Vagina (tissue), 2 donors: ENCODE data around the gene SMG6. TPM values are rescaled to one million over a fixed set of nuclear protein-coding genes. Genes with fewer than 3 reads are reported as not detected.
A peak's percentile ranks its signal among the peaks of the same experiment; 100 is the strongest.

Experiments used
- DNase-seq, 2 donors: peaks; one replicate each; pipeline ENCODE4 v3.0.0-alpha.2; 2017; ENCODE audit errors: extremely low spot score in 2 of 2
- H3K27ac ChIP-seq: fragments of 200-600 bp; sonication (generic); one replicate; pipeline ENCODE4 v1.5.1; 2019
- H3K27me3 ChIP-seq: fragments of 200-600 bp; sonication (generic); one replicate; pipeline ENCODE4 v1.5.1; 2019
- H3K36me3 ChIP-seq, 2 donors: fragments of 200-600 bp; sonication (generic); one replicate each; pipeline ENCODE4 v1.5.1; 2017 to 2019
- H3K4me1 ChIP-seq: fragments of 200-600 bp; sonication (generic); one replicate; pipeline ENCODE4 v1.5.1; 2019
- H3K4me3 ChIP-seq, 2 donors: fragments of 200-600 bp; sonication (generic); 1 replicate in 1 of 2; 2 replicates in 1 of 2; pipeline ENCODE4 v1.5.1; 2016 to 2019
- H3K9me3 ChIP-seq: fragments of 200-600 bp; sonication (generic); one replicate; pipeline ENCODE4 v1.5.1; 2019
- POLR2A ChIP-seq, 2 donors: fragments of 450-650 bp; IDR thresholded peaks; one replicate each; pipeline ENCODE4 v1.6.1; 2017; ENCODE audit warnings: antibody characterized with exemption in 2 of 2, mild to moderate bottlenecking in 2 of 2, moderate library complexity in 2 of 2
- POLR2AphosphoS5 ChIP-seq, 2 donors: sonication (generic); formaldehyde crosslinking; IDR thresholded peaks; one replicate each; pipeline ENCODE4 v1.9.0; 2017; ENCODE audit warnings: antibody characterized with exemption in 2 of 2, mild to moderate bottlenecking in 2 of 2, low read depth in 1 of 2; ENCODE audit not compliant: insufficient read depth in 1 of 2
- intact Hi-C: fragments of 100-400 bp; cut with DNase I; formaldehyde crosslinking; loops from one replicate; pipeline ENCODE4 v1.15.1; 2023
- total RNA-seq: library from RNA; depleted of rRNA; stranded (reverse); fragments of >200 nt; gene quantifications from one replicate; pipeline ENCODE4 v1.2.3, GENCODE V29; 2016
- TF ChIP-seq, protein P1 (sequence below), 3 experiments: fragments of 450-650 bp in 2 of 3; fragments of 200-600 bp in 1 of 3; sonication (generic) in 1 of 3; IDR thresholded peaks; one replicate each; pipeline ENCODE4 v1.5.1; 2017 to 2019; ENCODE audit warnings: antibody characterized with exemption in 3 of 3, mild to moderate bottlenecking in 2 of 3, moderate library complexity in 2 of 3

SMG6 gene
- total RNA-seq, 1 donor from 2014 or later, result 46.2 TPM

DNA sequence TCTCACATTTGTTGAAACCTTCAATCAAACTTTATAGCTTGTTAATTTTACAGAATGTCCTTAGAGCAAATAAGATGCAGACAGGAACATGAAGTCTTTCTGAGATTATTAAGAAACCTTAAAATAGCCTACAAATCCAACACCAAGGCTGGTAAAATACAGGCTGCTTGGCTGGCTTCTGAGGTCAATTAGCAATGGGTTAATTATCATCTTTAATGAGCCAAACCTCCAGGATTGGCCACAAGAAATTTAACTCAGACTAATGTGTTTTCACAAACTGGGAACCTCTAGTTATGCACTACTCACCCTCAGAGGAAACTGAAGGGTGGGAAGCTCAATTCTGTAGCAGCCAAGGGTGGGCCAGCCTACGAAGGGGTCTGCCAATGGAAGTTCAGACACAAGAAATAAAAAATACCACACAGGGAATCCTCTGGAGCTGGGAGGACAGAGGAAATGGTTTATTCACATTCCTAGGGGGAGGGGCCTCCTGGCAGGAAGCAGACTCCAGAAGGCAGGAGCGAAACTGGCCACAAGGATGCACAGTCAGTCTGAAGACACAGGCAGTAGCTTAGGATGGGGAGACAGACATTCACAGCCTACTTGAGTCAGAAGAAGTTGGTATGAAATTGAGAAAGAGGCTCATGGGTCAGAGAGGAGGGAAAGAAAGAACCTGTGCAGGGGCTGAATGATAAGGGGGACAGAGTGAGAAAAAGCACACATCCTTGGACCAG, 212.6 kb downstream of the SMG6 start:
- intact Hi-C loops, result loop anchor here (2.0 kb wide), 1 partner anchor 34 kb away; no protein-coding TSS in a partner anchor
- H3K4me1 ChIP-seq, result peaks cover 71% of the 10 kb centered on the region
- peak in 1 of 2 donors; percentile 89 for DNase-seq

DNA sequence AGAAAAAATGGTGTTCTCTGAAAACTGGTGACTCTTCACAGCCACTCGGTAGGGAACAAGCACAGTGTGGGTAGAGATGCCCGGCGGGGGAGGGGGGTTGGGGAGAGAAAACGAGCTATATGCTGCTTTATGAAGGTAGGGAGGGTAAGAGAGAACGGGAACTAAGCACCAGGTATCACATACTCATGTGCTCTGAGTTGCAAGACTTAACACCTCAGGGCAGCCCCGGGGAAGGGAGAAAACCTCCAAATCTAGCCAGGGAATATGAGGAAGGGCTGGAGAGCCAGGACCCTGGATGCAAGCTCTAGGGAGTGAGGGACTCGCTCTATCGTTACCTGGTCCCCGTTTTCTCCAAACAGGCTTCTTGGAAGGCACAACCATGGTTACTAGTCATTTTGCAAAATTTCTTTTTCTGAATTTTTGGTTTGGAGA, 213.4 kb downstream of the SMG6 start:
- Histone ChIP-seq H3K4me1 (peaks cover 72% of the 10 kb centered on the region), H3K4me3 (peak overlapping the region; percentile 32 to 40), H3K36me3 (no peaks in the 10 kb centered on the region), H3K9me3 (no peaks in the 10 kb centered on the region), H3K27ac (peak overlapping the region; percentile 92), H3K27me3 (no peaks in the 10 kb centered on the region)
- DNase-seq, result no peak
- intact Hi-C loops, result loop anchor here (2.0 kb wide), 1 partner anchor 33 kb away; no protein-coding TSS in a partner anchor
- TF ChIP-seq POLR2AphosphoS5 (IDR thresholded peaks at IDR 0.05; ENCODE audit: insufficient read depth in 1 of 2, low read depth in 1 of 2) (no peak), POLR2A (IDR thresholded peaks at IDR 0.05) (no peak)
- TF ChIP-seq, protein P1, sequence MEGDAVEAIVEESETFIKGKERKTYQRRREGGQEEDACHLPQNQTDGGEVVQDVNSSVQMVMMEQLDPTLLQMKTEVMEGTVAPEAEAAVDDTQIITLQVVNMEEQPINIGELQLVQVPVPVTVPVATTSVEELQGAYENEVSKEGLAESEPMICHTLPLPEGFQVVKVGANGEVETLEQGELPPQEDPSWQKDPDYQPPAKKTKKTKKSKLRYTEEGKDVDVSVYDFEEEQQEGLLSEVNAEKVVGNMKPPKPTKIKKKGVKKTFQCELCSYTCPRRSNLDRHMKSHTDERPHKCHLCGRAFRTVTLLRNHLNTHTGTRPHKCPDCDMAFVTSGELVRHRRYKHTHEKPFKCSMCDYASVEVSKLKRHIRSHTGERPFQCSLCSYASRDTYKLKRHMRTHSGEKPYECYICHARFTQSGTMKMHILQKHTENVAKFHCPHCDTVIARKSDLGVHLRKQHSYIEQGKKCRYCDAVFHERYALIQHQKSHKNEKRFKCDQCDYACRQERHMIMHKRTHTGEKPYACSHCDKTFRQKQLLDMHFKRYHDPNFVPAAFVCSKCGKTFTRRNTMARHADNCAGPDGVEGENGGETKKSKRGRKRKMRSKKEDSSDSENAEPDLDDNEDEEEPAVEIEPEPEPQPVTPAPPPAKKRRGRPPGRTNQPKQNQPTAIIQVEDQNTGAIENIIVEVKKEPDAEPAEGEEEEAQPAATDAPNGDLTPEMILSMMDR (IDR thresholded peaks at IDR 0.05), result no peak

More for the DNA sequence above, 212.6 kb downstream of the SMG6 start:
- Histone ChIP-seq H3K27me3 (no peaks in the 10 kb centered on the region), H3K9me3 (no peaks in the 10 kb centered on the region), H3K4me3 (no peak overlapping the region), H3K36me3 (no peaks in the 10 kb centered on the region), H3K27ac (peak overlapping the region; percentile 92)
- TF ChIP-seq, protein P1 (IDR thresholded peaks at IDR 0.05), result peak in 1 of 3 experiments; percentile 42
- TF ChIP-seq POLR2A (IDR thresholded peaks at IDR 0.05), result no peak

DNA sequence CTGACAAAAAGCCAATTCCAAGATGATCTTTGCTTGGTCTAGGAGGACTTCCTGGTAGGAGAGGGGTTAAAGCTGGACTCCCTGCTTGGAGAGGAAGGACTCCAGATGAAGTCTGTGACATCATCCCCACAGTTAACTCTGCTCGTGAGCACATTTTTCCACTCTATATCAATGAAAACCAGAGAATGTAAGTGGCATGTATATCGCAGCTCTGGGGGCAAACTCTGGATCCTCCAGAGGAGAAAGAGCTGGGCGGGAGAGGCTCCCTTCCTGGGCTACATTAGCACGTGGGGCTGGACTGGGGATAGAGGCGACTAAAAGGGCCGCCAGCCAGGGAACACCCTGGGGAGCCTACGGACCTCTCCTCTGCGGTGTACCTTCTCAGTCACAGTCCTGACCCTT, 214.6 kb downstream of the SMG6 start:
- Histone ChIP-seq H3K27me3 (no peaks in the 10 kb centered on the region), H3K36me3 (no peaks in the 10 kb centered on the region), H3K9me3 (no peaks in the 10 kb centered on the region), H3K27ac (peak overlapping the region; percentile 92), H3K4me3 (peak overlapping the region; percentile 32 to 40), H3K4me1 (peaks cover 75% of the 10 kb centered on the region)
- intact Hi-C loops, result no loop called here
- DNase-seq, result no peak
- TF ChIP-seq, protein P1 (IDR thresholded peaks at IDR 0.05), result no peak
- TF ChIP-seq POLR2A (IDR thresholded peaks at IDR 0.05) (no peak), POLR2AphosphoS5 (IDR thresholded peaks at IDR 0.05; ENCODE audit: insufficient read depth in 1 of 2, low read depth in 1 of 2) (peak in 1 of 2 donors; percentile 18)

DNA sequence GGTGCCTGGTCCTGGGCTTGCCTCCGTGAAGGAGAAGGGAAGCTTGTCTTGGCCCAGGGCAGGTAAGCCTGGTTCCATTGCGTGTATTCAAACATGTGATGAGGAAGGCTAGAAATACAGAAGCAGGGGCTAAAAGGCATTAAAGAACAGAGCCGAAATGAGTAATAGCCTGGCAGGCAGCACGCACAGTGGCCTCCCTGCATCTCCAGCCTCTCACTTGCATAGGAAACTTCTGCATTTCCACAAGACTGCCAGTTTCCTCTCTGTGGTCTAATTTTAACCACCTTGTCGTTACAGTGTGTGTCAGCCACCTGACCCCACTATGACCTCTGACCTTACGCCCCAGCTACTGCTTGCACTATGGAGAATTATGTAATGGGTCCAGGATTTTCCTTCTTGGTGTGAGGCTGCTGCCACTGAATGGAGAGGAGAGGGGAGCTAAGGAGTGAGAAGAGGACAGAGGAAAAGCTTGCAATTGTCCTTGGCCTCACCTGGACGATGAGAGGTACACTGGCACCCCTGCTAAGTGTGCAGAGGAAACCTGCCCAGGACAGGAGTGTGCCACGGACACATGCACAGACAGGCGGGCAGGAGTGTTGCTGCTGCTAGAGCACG, 215.9 kb downstream of the SMG6 start:
- H3K27ac ChIP-seq, result peak overlapping the region; percentile 92
- H3K36me3 ChIP-seq, result no peaks in the 10 kb centered on the region
- no peaks in the 10 kb centered on the region for H3K27me3 ChIP-seq
- H3K9me3 ChIP-seq, result no peaks in the 10 kb centered on the region
- no peak overlapping the region for H3K4me3 ChIP-seq
- peak; percentile 13 to 61 for TF ChIP-seq POLR2AphosphoS5 (IDR thresholded peaks at IDR 0.05; ENCODE audit: insufficient read depth in 1 of 2, low read depth in 1 of 2)
- TF ChIP-seq, protein P1 (IDR thresholded peaks at IDR 0.05), result no peak
- intact Hi-C loops, result no loop called here
- H3K4me1 ChIP-seq, result peaks cover 88% of the 10 kb centered on the region
- no peak for DNase-seq

DNA sequence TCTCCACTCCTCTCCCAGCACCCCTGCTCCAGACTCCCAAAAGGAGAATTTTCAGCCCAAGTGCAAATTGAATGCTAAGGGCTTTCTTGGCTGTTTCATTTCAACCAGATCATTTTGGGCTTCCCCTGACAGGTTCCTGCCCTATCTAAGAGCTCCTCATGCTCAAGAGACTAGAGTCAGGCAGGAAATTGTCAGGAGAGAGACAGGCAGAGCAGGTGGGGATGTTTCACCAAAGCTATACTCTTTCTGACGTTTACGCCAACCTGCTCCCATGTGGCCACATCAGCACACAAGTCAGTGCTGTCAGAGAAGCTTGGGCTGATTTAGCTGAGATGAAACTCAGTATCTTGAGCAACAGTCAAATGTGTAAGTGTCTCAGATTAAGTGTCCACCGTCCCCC, 217.3 kb downstream of the SMG6 start:
- Histone ChIP-seq H3K36me3 (peaks cover 0 to 5% of the 10 kb centered on the region in 2 donors), H3K9me3 (no peaks in the 10 kb centered on the region), H3K27ac (peak overlapping the region; percentile 92), H3K27me3 (no peaks in the 10 kb centered on the region), H3K4me3 (no peak overlapping the region), H3K4me1 (peaks cover 90% of the 10 kb centered on the region)
- intact Hi-C loops, result no loop called here
- DNase-seq, result no peak
- TF ChIP-seq POLR2AphosphoS5 (IDR thresholded peaks at IDR 0.05; ENCODE audit: insufficient read depth in 1 of 2, low read depth in 1 of 2), result no peak
- TF ChIP-seq POLR2A (IDR thresholded peaks at IDR 0.05), result no peak
- TF ChIP-seq, protein P1 (IDR thresholded peaks at IDR 0.05), result no peak
